ENCODE results near the gene SYTL3. TPM values are rescaled to one million over a fixed set of nuclear protein-coding genes. Genes with fewer than 3 reads are reported as not detected.

Gene SYTL3
- total and polyA plus RNA-seq, 2 donors: 4.9 to 6.3 TPM

DNA sequence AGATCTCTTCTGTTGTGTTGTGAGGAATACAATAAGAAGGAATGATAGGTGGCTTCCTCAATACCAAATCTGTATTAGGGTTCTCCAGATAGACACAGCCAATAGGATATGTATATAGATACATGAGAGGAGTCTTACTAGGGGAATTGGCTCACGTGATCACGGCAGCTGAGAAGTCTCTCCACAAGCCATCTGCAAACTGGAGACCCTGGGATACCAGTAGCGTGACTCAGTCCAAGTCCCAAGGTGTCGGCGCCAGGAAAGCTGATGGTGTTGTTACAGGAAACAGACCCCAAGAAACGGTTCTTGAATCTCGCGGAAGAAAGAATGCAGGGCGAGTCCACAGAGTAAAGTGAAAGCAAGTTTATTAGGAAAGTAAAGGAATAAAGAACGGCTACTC lies 61.4 kb downstream of the SYTL3 start:
- no peak overlapping the region for H3K27ac ChIP-seq (ENCODE audit: low read depth)
- no peak for DNase-seq (ENCODE audit: extremely low spot score)
- WGBS: 41% methylated on average over 10 of the region's 10 CpGs
- no peaks in the 10 kb centered on the region for H3K4me1 ChIP-seq (ENCODE audit: insufficient read depth)
- no peak overlapping the region for H3K4me3 ChIP-seq (ENCODE audit: low read depth, low read length)
- no peaks in the 10 kb centered on the region for H3K36me3 ChIP-seq (ENCODE audit: insufficient read depth)

DNA sequence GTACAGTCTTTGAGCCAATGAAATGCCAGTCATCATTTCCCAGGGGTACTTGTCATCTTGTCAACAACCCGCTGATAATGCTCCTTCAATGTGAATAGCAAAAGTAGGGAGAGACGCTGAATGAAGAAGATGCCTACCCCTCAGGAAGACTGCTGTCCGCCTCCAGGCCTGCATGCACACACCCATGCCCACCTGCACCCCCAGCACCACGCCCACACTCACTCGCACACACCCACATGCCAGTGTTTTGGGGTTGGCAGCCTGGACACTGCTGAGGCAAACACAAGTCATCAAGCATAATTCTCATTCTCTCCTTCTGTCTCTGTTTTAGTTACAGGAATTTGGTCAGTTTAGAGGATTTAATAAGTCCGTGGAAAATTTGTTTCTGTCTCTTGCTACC lies 63.6 kb downstream of the SYTL3 start:
- WGBS: 94% methylated on average over 6 of the region's 6 CpGs
- Histone ChIP-seq H3K4me1 (ENCODE audit: insufficient read depth) (no peaks in the 10 kb centered on the region), H3K4me3 (ENCODE audit: low read depth, low read length) (no peak overlapping the region), H3K36me3 (ENCODE audit: insufficient read depth) (no peaks in the 10 kb centered on the region), H3K27ac (ENCODE audit: low read depth) (no peak overlapping the region)
- no peak for DNase-seq (ENCODE audit: extremely low spot score)

DNA sequence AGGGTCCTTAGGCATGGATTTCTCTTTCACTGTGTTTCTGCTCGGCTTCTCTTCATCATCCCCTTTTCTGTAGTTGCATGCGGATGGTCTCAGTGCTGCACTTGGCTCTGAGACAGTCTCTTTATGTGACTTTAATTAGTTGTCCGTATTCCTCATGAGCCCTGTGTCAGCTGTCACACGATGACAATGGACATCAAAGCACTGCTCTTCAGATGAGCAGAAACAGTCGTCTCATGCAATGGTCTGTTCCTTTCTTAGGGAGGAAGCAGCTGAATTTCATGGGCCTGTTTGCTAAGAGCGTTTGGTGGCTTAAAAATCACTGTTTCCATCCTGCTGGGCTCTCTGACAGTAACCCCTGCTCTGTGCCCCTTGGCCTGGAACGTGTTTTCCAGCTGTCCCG lies 64.9 kb downstream of the SYTL3 start:
- no peak for DNase-seq (ENCODE audit: extremely low spot score)
- H3K4me3 ChIP-seq (ENCODE audit: low read depth, low read length): no peak overlapping the region
- WGBS: 78% methylated on average over 8 of the region's 8 CpGs
- no peaks in the 10 kb centered on the region for H3K36me3 ChIP-seq (ENCODE audit: insufficient read depth)
- H3K4me1 ChIP-seq (ENCODE audit: insufficient read depth): no peaks in the 10 kb centered on the region
- no peak overlapping the region for H3K27ac ChIP-seq (ENCODE audit: low read depth)

DNA sequence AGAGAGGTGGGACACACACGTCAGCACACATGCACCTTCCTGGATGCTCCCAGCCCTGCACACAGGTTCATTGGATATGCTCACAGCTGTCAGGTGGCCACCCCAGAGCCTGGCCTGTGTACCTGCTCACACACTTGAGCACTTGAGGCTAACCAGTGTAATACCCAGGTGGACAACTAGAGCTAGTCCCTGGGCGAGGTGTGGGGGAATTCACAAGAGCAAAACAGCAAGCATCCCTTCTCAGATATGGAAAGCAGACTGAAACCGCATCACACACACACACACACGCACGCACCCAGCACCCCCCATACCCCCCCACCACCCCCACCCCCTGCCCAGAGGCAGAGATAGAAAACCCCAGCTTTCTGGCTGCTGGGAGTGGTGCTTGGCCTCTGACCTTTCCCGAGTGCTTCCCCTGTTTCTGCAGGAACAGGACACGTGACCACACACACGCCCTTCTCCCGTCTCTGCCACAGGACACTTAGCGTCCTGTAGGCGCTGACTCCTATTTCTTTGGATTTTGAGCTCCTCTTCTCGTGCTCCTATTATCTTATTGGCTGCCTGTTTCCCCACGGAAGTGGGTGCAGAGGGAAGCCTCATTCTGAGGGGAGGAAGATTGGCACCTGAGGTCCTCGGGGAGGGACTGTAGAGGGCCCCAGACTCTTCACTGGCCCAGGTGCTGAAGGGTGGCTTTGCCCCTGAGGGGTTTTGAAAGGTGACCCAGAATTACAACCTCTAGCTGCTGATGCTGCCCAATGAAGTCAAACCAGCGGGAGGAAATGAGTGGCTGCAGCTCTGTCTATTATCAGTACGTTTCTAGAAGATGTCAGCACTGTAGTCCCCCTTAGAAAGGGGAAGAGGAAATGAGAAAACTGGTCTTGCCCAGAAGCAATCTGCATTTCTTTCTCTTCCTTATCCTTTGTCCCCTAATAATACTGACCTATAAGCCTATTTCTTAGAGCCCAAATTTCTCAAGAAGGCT lies 65.8 kb downstream of the SYTL3 start:
- H3K27ac ChIP-seq (ENCODE audit: low read depth): no peak overlapping the region
- WGBS: 71% methylated on average over 16 of the region's 16 CpGs

DNA sequence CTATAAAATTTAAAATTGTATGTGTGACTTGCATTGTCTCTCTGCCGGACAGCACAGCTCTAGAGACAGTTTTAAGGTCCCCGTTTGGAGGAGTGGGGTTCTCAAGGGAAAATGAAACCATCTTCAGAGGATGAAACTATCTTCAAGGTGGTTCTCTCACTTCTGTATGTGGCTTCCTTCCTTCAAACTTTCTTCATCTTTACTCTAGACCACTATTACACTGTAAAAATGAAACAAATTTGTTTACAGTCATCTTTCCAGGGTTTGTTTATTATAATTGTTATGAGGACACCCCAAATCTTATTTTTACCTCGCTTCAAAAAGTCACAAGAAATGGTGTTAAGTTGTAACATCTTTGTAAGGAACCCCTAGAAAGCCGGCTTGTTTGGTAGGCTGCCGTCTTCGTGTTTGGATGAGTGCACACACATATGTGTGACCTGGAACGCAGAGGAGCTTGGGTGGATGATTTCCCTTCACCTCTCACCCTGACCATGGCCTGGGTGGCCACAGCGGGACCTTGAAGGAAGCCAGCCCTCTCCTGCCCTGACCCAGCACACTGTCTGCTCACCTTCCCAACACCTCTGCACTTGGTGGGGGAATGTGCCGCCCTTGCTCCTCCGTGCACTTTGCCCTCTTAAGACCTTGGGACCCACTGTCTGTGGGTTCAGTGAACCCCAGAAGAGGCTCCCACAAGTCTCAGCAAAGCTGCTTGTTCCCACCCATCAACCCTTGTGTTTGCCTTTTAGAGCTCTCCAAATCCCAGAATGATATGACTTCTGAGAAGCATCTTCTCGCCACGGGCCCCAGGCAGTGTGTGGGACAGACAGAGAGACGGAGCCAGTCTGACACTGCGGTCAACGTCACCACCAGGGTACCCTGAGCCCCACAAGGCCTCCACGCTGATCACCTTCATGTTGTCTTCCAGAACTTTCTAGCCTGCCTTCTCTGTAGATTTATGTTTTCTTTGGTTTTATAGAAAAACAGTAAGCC lies 67.8 kb downstream of the SYTL3 start:
- no peak overlapping the region for H3K27ac ChIP-seq (ENCODE audit: low read depth)
- no peak for DNase-seq (ENCODE audit: extremely low spot score)
- WGBS: 86% methylated on average over 16 of the region's 16 CpGs
- no peaks in the 10 kb centered on the region for H3K36me3 ChIP-seq (ENCODE audit: insufficient read depth)
- no peaks in the 10 kb centered on the region for H3K4me1 ChIP-seq (ENCODE audit: insufficient read depth)
- no peak overlapping the region for H3K4me3 ChIP-seq (ENCODE audit: low read depth, low read length)

More for the DNA sequence above, 65.8 kb downstream of the SYTL3 start:
- H3K36me3 ChIP-seq (ENCODE audit: insufficient read depth): no peaks in the 10 kb centered on the region
- DNase-seq (ENCODE audit: extremely low spot score): no peak
- H3K4me1 ChIP-seq (ENCODE audit: insufficient read depth): no peaks in the 10 kb centered on the region
- H3K4me3 ChIP-seq (ENCODE audit: low read depth, low read length): no peak overlapping the region

DNA sequence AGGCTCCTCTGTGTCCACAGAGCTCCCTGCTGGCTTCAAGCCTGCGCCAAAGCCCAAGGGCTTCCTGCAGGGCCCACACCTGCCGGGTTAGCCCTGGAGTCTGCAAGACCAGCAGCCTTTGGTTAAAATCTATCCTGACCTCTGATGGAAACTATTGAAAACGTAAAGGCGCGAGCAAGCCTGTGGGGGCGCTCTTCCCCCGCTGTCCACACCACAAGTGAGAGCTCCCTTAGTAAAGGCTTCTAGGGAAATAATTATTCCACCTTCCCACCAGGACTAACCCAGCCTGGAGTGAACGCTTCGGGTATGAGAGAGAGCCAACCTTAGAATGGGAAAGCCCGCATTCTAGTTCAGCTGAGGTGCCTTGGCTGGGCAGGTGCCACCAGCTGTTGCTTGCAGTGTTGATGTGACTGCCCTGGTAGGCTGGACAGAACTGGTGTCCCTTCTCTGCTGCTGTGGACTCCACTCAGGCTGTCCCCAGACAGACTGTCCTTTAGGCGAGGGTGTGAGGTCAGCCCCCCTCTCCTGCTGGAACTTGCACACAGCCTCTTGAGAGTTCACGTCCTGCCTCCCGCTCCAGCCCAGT lies 68.7 kb downstream of the SYTL3 start:
- 65% methylated on average over 13 of the region's 13 CpGs for WGBS

DNA sequence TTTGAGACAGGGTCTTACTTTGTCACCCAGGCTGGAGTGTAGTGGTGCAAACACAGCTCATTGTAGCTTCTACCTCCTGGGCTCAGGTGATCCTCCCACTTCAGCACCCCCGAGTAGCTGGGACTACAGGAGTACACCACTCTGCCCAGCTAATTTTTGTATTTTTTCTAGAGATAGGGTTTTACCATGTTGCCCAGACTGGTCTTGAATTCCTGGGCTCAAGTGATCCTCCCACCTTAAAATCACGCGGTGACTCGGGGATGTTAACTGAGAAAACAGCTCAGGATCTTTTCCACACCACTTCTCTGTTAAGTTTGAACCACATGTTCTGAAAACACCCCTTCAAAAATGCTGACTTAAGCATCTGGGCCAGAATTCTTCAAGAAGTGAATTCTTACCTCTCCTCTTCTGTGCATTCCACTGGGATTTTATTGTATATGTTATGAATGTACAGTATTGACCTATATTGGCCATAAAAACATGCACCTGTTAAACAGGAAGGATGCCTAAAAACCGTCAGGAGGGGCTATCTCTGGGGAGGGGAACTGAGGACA lies 72.4 kb downstream of the SYTL3 start:
- WGBS: 86% methylated on average over 5 of the region's 5 CpGs
- Histone ChIP-seq H3K36me3 (ENCODE audit: insufficient read depth) (no peaks in the 10 kb centered on the region), H3K27ac (ENCODE audit: low read depth) (no peak overlapping the region), H3K4me3 (ENCODE audit: low read depth, low read length) (no peak overlapping the region), H3K4me1 (ENCODE audit: insufficient read depth) (no peaks in the 10 kb centered on the region)
- DNase-seq (ENCODE audit: extremely low spot score): no peak

More for the DNA sequence above, 68.7 kb downstream of the SYTL3 start:
- no peak overlapping the region for H3K27ac ChIP-seq (ENCODE audit: low read depth)
- H3K4me1 ChIP-seq (ENCODE audit: insufficient read depth): no peaks in the 10 kb centered on the region
- DNase-seq (ENCODE audit: extremely low spot score): no peak
- H3K4me3 ChIP-seq (ENCODE audit: low read depth, low read length): no peak overlapping the region
- H3K36me3 ChIP-seq (ENCODE audit: insufficient read depth): no peaks in the 10 kb centered on the region

DNA sequence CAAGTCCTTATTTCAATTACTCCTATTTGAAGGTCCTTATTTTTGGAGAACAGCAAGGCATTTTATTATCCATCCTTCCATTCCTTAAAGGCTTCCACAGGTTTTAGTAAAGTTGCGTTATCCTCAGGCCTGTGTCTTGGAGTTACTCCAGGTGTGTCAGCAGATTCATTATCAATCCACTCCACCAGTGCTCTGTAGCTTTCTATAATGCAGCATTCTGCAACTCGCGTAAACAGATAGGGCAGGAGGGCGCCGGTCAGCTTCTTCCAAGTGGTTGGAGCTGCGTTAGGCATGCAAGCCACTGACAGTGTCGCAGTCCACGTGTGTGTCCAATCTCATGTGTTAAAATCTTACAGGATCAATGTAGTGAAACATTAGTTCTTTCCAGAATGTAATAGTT lies 75.8 kb downstream of the SYTL3 start:
- 91% methylated on average over 8 of the region's 8 CpGs for WGBS
- no peak for DNase-seq (ENCODE audit: extremely low spot score)
- Histone ChIP-seq H3K4me3 (ENCODE audit: low read depth, low read length) (no peak overlapping the region), H3K36me3 (ENCODE audit: insufficient read depth) (no peaks in the 10 kb centered on the region), H3K4me1 (ENCODE audit: insufficient read depth) (no peaks in the 10 kb centered on the region), H3K27ac (ENCODE audit: low read depth) (no peak overlapping the region)

DNA sequence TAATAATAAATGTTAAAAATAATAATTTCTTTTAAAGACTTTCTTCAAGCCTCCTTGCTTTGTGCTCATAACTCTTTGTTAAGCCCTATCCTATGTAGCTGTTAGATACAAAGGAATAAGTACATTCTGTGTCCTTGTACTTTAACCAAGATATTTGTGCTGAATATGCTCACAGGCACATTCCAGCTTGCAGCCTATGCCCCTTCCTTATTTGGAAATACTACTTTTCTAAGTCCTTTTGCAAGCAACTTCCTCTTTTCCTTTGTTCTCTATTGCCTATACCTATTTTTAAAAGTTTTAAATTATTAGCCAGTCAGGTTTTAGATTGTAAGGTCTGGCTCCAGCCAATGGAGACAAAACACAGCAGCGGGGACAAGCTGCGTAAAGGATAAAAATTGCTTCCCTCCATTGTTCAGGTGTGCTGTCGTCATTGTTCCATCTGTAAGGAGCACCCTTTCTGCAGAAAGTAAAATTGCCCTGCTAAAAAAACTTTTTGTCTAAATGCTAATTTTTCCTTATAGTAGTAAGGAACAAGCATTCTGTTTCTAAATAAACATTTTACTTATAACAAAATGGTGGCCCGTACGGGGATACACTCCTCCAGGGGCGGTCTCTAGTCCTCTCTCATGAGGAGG lies 80.2 kb downstream of the SYTL3 start:
- Histone ChIP-seq H3K36me3 (ENCODE audit: insufficient read depth) (no peaks in the 10 kb centered on the region), H3K4me3 (ENCODE audit: low read depth, low read length) (no peak overlapping the region), H3K27ac (ENCODE audit: low read depth) (no peak overlapping the region), H3K4me1 (ENCODE audit: insufficient read depth) (no peaks in the 10 kb centered on the region)
- DNase-seq (ENCODE audit: extremely low spot score): no peak
- WGBS: 97% methylated on average over 6 of the region's 6 CpGs

DNA sequence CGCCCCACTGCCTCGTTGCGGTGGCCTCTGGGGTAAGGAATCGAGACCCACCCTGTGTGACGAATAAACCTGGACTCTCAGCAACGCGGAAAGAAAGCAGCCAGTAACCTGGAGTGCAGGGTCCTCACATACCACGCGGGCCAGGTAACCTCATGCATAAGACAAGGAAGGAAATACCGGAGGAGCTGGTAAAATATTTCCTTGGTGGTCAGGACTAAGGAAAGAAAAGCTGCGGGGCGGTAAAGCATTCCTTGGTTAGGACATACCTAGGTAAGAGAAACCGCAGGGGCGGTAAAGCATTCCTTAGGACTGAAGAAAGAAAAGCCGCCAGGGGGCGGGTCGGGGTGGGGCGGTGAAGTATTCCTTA lies 80.7 kb downstream of the SYTL3 start:
- no peaks in the 10 kb centered on the region for H3K36me3 ChIP-seq (ENCODE audit: insufficient read depth)
- no peak for DNase-seq (ENCODE audit: extremely low spot score)
- H3K27ac ChIP-seq (ENCODE audit: low read depth): no peak overlapping the region
- WGBS: 96% methylated on average over 18 of the region's 18 CpGs
- no peaks in the 10 kb centered on the region for H3K4me1 ChIP-seq (ENCODE audit: insufficient read depth)
- H3K4me3 ChIP-seq (ENCODE audit: low read depth, low read length): no peak overlapping the region

DNA sequence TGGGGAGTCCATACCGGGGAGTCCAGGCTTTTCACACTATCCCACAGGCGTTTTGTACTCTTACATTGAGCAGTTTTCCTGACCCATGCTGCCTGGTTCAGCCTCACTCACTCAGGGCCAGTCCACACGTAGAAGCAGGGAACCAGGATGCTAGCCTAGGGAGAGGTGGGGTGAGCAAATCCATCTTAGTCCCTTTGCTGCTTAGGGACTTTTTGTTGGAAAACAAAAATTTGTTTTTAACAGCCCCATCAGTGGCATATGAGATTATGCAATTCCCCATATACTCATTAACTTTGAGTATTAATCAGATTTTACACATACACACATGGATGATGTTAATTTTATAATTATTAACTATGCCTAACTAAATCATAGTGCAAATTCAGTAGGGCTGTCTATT lies 85.2 kb downstream of the SYTL3 start:
- Histone ChIP-seq H3K36me3 (ENCODE audit: insufficient read depth) (no peaks in the 10 kb centered on the region), H3K4me1 (ENCODE audit: insufficient read depth) (no peaks in the 10 kb centered on the region), H3K27ac (ENCODE audit: low read depth) (no peak overlapping the region), H3K4me3 (ENCODE audit: low read depth, low read length) (no peak overlapping the region)
- DNase-seq (ENCODE audit: extremely low spot score): no peak
- 92% methylated on average over 3 of the region's 3 CpGs for WGBS

DNA sequence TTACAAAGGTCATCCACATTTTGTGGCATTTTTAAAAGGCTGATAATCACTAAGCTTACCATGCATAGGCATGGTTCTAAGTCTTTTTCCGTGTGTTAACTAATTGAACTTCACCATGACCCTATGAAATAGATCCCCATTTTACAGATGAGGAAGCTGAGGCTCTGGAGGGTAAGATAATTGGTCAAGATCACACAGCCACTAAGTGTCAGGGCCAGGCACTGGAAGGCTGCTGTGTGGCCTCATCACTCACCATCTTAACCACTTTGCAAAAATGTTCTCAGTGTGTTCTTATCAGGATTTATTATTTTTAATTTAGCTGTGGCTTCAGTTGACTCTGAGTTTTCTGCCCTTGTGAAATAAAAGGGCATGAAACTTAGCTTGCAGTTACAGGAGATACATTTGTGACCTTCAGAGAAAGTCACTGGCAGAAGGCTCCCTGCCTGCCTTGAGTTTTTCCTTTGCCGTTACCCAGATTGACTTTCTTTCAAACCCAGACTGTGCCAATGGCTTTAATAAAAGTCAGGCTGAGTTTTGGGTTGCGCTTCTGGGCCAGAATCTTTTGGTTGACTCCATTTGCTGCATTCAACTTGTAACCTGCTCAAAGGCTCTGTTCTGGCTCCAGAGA lies 87.3 kb downstream of the SYTL3 start:
- WGBS: 91% methylated on average over 3 of the region's 3 CpGs

More for the DNA sequence above, 87.3 kb downstream of the SYTL3 start:
- H3K4me1 ChIP-seq (ENCODE audit: insufficient read depth): peaks cover 2% of the 10 kb centered on the region
- no peak overlapping the region for H3K4me3 ChIP-seq (ENCODE audit: low read depth, low read length)
- no peak overlapping the region for H3K27ac ChIP-seq (ENCODE audit: low read depth)
- no peaks in the 10 kb centered on the region for H3K36me3 ChIP-seq (ENCODE audit: insufficient read depth)
- DNase-seq (ENCODE audit: extremely low spot score): no peak

All from urinary bladder (tissue), 4 donors.